PC-3 (cell line): ENCODE measurements around the gene KCNH4. TPM values are rescaled to one million over a fixed set of nuclear protein-coding genes. Genes with fewer than 3 reads are reported as not detected.

Experiments used
- ATAC-seq: fragments of 200-7000 bp; cut with Tn5 transposase; 2 replicates; pipeline ENCODE4 v1.9.1; 2020; ENCODE audit warnings: mild to moderate bottlenecking, moderate library complexity
- Bru-seq: library from RNA; stranded (reverse); fragments of 400-500 nt; gene quantifications from one replicate; lab custom pipeline; 2021; lab: Mats Ljungman, UMichigan
- BruChase-seq, 2 experiments: library from RNA; stranded (reverse); fragments of 400-500 nt; gene quantifications; one replicate each; lab custom pipeline; 2021; lab: Mats Ljungman, UMichigan
- BruUV-seq: library from RNA; stranded (reverse); fragments of 400-500 nt; replicated peaks from 2 replicates; lab custom pipeline; 2021; lab: Mats Ljungman, UMichigan
- CTCF ChIA-PET: fragments of 300-600 bp; sonication (Branson Sonifier 250); formaldehyde crosslinking; loops from one replicate; lab custom pipeline; 2022; ENCODE audit warnings: antibody characterized with exemption; lab: Charles Lee
- POLR2A ChIA-PET: fragments of 300-600 bp; sonication (Branson Sonifier 250); formaldehyde crosslinking; loops from one replicate; lab custom pipeline; 2022; ENCODE audit warnings: antibody characterized with exemption; ENCODE audit not compliant: unreplicated experiment; lab: Charles Lee
- DNase-seq: peaks from one replicate; pipeline ENCODE4 v3.0.0-alpha.2; 2015
- H2AFZ ChIP-seq: fragments of 300-600 bp; sonication (generic); 2 replicates; pipeline ENCODE4 v1.6.0; 2016; ENCODE audit warnings: antibody characterized with exemption, low read length
- H3F3A ChIP-seq: fragments of 300-600 bp; sonication (generic); one replicate; pipeline ENCODE4 v1.6.0; 2017; ENCODE audit warnings: antibody characterized with exemption, low read length, control low read depth, mild to moderate bottlenecking; ENCODE audit not compliant: unreplicated experiment
- H3K27ac ChIP-seq: fragments of 300-600 bp; sonication (generic); 2 replicates; pipeline ENCODE4 v1.5.1; 2016; ENCODE audit warnings: mild to moderate bottlenecking, low read length
- H3K27me3 ChIP-seq: fragments of 300-600 bp; sonication (generic); 2 replicates; pipeline ENCODE4 v1.6.1; 2016; ENCODE audit warnings: low read length, mixed read lengths
- H3K36me3 ChIP-seq: fragments of 300-600 bp; sonication (generic); 2 replicates; pipeline ENCODE4 v1.6.1; 2016; ENCODE audit warnings: low read depth, mixed run types, low read length, mixed read lengths
- H3K4me1 ChIP-seq: fragments of 300-600 bp; sonication (generic); 2 replicates; pipeline ENCODE4 v1.5.1; 2016; ENCODE audit warnings: low read length; ENCODE audit not compliant: insufficient read depth
- H3K4me2 ChIP-seq: fragments of 300-600 bp; sonication (generic); 2 replicates; pipeline ENCODE4 v1.6.0; 2016; ENCODE audit warnings: low read length
- H3K4me3 ChIP-seq: fragments of 300-600 bp; sonication (generic); 2 replicates; pipeline ENCODE4 v1.5.1; 2016; ENCODE audit warnings: mild to moderate bottlenecking, low read length, mixed read lengths
- H3K79me2 ChIP-seq: fragments of 300-600 bp; sonication (generic); 2 replicates; pipeline ENCODE4 v1.6.1; 2017; ENCODE audit warnings: low read length, mixed read lengths
- H3K9ac ChIP-seq: fragments of 300-600 bp; sonication (generic); 2 replicates; pipeline ENCODE4 v1.6.0; 2016; ENCODE audit warnings: mild to moderate bottlenecking, low read length
- H3K9me2 ChIP-seq: fragments of 300-600 bp; sonication (generic); replicated peaks from 2 replicates; pipeline ENCODE4 v1.6.1; 2016; ENCODE audit warnings: mixed run types, low read length, mixed read lengths
- H3K9me3 ChIP-seq: fragments of 300-600 bp; sonication (generic); 2 replicates; pipeline ENCODE4 v1.6.1; 2016; ENCODE audit warnings: low read length, mixed read lengths
- H4K20me1 ChIP-seq: fragments of 300-600 bp; sonication (generic); 2 replicates; pipeline ENCODE4 v1.6.1; 2016; ENCODE audit warnings: low read length, mixed read lengths
- EZH2 ChIP-seq: fragments of 300-600 bp; sonication (generic); IDR thresholded peaks from one replicate; pipeline ENCODE4 v1.6.1; 2017; ENCODE audit warnings: antibody characterized with exemption, mild to moderate bottlenecking, low read length; ENCODE audit not compliant: unreplicated experiment
- EZH2phosphoT487 ChIP-seq: fragments of 300-600 bp; sonication (generic); IDR thresholded peaks from 2 replicates; pipeline ENCODE4 v1.6.1; 2018; ENCODE audit warnings: mild to moderate bottlenecking, antibody characterized with exemption, low read length, borderline replicate concordance
- intact Hi-C: fragments of 100-400 bp; cut with micrococcal nuclease; formaldehyde crosslinking; loops from 2 replicates; pipeline ENCODE4 v1.9.0; 2023
- long read RNA-seq: library from polyadenylated mRNA; unstranded; transcript quantifications from one replicate; pipeline ENCODE4 v2.0.0, GENCODE V29; 2021; ENCODE audit not compliant: unreplicated experiment
- total RNA-seq: library from RNA; depleted of rRNA; stranded (reverse); fragments of >200 nt; gene quantifications from 2 replicates; pipeline ENCODE4 v1.2.3, GENCODE V29; 2014; rRNA removed
- TF ChIP-seq, protein P1 (sequence below): fragments of 300-600 bp; sonication (generic); conservative IDR thresholded peaks from 2 replicates; pipeline ENCODE4 v1.5.1; 2017; ENCODE audit warnings: antibody characterized with exemption, low read depth, mild to moderate bottlenecking, low read length

The KCNH4 gene
- total RNA-seq: not detected in 2 replicates
- not detected for Bru-seq, nascent RNA
- BruChase-seq, experiment 1, labeled RNA remaining after a 6-hour chase: not detected
- not detected for BruChase-seq, experiment 2, labeled RNA remaining after a 2-hour chase
- long read RNA-seq: 0 reads

DNA sequence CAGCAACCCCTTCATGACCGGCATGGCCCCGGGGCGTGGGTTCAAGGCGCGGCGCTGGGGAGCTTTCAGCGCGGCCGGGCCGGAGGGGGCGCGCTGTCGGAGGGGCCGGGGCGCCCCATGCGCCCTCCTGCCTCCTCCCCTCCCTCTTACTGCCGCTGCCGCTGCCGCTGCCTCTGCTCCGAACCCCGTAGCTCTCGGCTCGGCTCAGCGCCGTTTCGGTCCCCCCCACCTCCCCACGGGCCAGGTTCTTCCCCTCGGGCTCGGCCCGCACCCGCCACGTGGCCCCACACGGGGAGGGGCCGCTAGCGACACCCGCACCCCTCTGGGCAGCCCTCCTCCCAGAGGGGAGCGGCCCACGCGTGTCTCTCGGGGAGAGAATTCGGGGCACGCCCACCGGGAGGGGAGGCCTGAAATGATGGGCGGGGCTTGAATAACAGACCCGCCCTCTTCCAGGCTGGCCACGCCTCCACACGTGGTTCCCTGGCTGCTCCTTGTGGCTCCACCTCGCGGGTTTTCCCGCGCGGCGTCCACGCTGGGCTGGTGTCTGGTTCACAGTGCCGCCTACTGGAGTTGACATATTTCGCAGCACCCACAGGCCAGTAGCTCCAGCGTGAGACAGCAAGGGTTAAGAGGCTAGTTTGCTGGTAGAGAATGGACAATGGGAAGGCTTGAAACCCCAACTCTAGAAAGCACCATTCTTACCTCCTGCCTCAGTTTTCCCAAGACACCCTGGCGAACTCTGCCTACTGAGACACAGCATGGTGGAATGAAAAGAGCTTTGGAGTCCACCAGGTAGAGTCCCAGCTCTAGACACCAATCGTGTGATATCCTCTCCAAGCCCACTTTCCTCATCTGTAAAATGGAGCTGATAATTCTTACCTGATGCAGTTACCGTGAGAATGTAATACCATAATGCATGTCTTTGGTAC is at the start of gene KCNH4:
Gene KCNH4 (minus strand): TSS at position 221 of the 929 bp plus-strand sequence. CDS start 197 bp downstream, at position 24.
- intact Hi-C loops: no loop called here
- no TSS peak for BruUV-seq
- Histone ChIP-seq H3K36me3 (no peaks in the 10 kb centered on the region), H3K9ac (no peak within 1 kb of the TSS), H3K4me1 (no peaks in the 10 kb centered on the region), H3K79me2 (no peaks in the 10 kb centered on the region), H3F3A (no peaks in the 10 kb centered on the region), H3K9me2 (no peaks in the 10 kb centered on the region), H3K27ac (no peak within 1 kb of the TSS), H3K27me3 (no peaks in the 10 kb centered on the region), H2AFZ (no peak within 1 kb of the TSS), H4K20me1 (no peaks in the 10 kb centered on the region), H3K4me2 (no peak within 1 kb of the TSS), H3K9me3 (no peaks in the 10 kb centered on the region), H3K4me3 (no peak within 1 kb of the TSS)
- ChIA-PET POLR2A (no interaction called here), CTCF (no interaction called here)
- DNase-seq: no peak
- TF ChIP-seq, protein P1, sequence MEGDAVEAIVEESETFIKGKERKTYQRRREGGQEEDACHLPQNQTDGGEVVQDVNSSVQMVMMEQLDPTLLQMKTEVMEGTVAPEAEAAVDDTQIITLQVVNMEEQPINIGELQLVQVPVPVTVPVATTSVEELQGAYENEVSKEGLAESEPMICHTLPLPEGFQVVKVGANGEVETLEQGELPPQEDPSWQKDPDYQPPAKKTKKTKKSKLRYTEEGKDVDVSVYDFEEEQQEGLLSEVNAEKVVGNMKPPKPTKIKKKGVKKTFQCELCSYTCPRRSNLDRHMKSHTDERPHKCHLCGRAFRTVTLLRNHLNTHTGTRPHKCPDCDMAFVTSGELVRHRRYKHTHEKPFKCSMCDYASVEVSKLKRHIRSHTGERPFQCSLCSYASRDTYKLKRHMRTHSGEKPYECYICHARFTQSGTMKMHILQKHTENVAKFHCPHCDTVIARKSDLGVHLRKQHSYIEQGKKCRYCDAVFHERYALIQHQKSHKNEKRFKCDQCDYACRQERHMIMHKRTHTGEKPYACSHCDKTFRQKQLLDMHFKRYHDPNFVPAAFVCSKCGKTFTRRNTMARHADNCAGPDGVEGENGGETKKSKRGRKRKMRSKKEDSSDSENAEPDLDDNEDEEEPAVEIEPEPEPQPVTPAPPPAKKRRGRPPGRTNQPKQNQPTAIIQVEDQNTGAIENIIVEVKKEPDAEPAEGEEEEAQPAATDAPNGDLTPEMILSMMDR: no peak
- TF ChIP-seq EZH2 (no peak), EZH2phosphoT487 (no peak)
- no peak for ATAC-seq

DNA sequence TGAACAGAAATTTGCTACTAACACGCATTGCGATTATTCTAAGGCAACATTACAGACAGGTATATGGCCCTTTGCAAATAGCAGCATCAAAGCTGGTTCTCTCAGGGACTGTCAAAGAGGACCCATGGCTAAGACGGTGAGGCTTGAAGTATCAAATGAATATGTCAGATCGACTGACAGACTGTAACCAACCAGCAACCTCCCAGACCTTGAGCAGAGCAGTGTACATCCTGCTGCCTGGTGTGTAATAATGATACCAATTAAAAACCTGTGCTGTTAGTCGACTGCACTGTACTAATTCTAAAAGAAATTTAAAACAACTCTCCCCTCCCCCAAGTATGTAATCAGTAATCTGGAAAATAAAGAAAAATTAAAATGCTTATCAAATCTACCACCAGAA is 49.3 kb upstream of the KCNH4 start:
- no TSS peak for BruUV-seq
- CTCF ChIA-PET: no interaction called here
- TF ChIP-seq, protein P1: no peak
- no peak for TF ChIP-seq EZH2
- TF ChIP-seq EZH2phosphoT487: no peak
- Histone ChIP-seq H3K4me2 (no peak overlapping the region), H3F3A (no peaks in the 10 kb centered on the region), H3K4me3 (no peak overlapping the region), H3K4me1 (no peaks in the 10 kb centered on the region), H3K27ac (no peak overlapping the region), H3K9ac (no peak overlapping the region), H3K79me2 (no peaks in the 10 kb centered on the region), H3K36me3 (no peaks in the 10 kb centered on the region), H3K27me3 (no peaks in the 10 kb centered on the region), H4K20me1 (no peaks in the 10 kb centered on the region), H3K9me3 (no peaks in the 10 kb centered on the region), H3K9me2 (no peaks in the 10 kb centered on the region), H2AFZ (no peak overlapping the region)
- intact Hi-C loops: no loop called here
- POLR2A ChIA-PET: no interaction called here
- ATAC-seq: no peak
- no peak for DNase-seq
